ENCODE results near the gene PDP2.
A peak's percentile ranks its signal among the peaks of the same experiment; 100 is the strongest.

PDP2 gene

GRCh38 chr16:66878067-66878466, 2.2 kb upstream of the PDP2 start:
- Histone ChIP-seq H3K36me3 (replicated peaks in 1 of 2; ENCODE audit: control insufficient read depth in 2 of 2, insufficient read depth in 2 of 2, low read length in 2 of 2) (no peaks in the 10 kb centered on the region), H2BK15ac (ENCODE audit: low read length) (no peak overlapping the region), H4K91ac (ENCODE audit: low read depth, low read length, poor library complexity) (no peak overlapping the region), H4K8ac (ENCODE audit: low read depth, low read length) (no peak overlapping the region), H3K4ac (ENCODE audit: low read length) (no peak overlapping the region), H2AK5ac (ENCODE audit: low read depth, low read length) (no peak overlapping the region), H3K27ac (replicated peaks; ENCODE audit: low read length) (no peak overlapping the region), H3K4me3 (ENCODE audit: low read length in 2 of 2) (no peak overlapping the region), H3K18ac (ENCODE audit: low read length) (no peak overlapping the region), H3K4me1 (ENCODE audit: control insufficient read depth in 2 of 2, insufficient read depth in 1 of 2, low read depth in 1 of 2, low read length in 2 of 2) (peaks cover 8 to 14% of the 10 kb centered on the region in 2 donors), H2BK120ac (ENCODE audit: low read depth, low read length) (no peak overlapping the region), H3K9ac (ENCODE audit: low read depth, low read length, poor library complexity) (no peak overlapping the region), H3K23ac (ENCODE audit: low read depth, low read length, poor library complexity) (no peak overlapping the region), H3K14ac (ENCODE audit: low read length) (no peak overlapping the region), H3K27me3 (ENCODE audit: control insufficient read depth in 3 of 3, insufficient read depth in 3 of 3, low read depth in 1 of 3, low read length in 3 of 3) (no peaks in the 10 kb centered on the region), H2BK5ac (ENCODE audit: low read length) (no peak overlapping the region), H2BK12ac (ENCODE audit: low read length) (no peak overlapping the region), H3K79me1 (ENCODE audit: low read depth, low read length) (peaks cover 5% of the 10 kb centered on the region), H2AFZ (ENCODE audit: low read length) (no peak overlapping the region), H3K4me2 (ENCODE audit: insufficient read depth, low read length, poor library complexity, severe bottlenecking) (no peak overlapping the region), H3K9me3 (replicated peaks in 1 of 2; ENCODE audit: control insufficient read depth in 2 of 2, insufficient read depth in 1 of 2, low read depth in 1 of 2, low read length in 2 of 2) (no peaks in the 10 kb centered on the region)
- DNase-seq (ENCODE audit: low spot score), result no peak
- WGBS, 2 donors (ENCODE audit: extremely low coverage in 2 of 2, insufficient read length in 2 of 2, insufficient replicate concordance in 1 of 2), result no CpG with 5 or more reads among the region's 5 CpGs

DNA sequence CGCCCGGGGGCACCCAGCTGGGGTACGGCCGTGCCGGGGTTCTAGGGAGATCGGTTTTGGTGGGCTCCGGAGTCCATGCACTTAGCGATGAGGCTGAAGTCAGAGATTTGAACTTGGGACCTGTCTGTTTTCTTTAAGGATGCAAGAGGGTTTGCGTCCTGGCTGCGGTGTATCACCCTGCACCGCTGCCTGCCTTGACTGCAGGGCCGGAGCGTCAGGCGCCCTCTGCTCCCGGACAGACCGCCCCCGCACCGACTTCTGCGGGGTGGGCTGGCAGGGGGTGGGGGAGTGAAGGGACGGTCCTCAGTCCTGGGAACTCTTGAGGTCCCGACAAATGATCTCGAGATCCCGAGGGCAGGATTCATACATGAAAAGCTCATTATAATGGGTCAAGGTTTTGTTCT, 701 bp downstream of the PDP2 start:
- Histone ChIP-seq H2AFZ (ENCODE audit: low read length) (peak overlapping the region; percentile 89), H3K4me2 (ENCODE audit: insufficient read depth, low read length, poor library complexity, severe bottlenecking) (peak overlapping the region; percentile 93), H3K23ac (ENCODE audit: low read depth, low read length, poor library complexity) (peak overlapping the region; percentile 90), H3K4me3 (ENCODE audit: low read length in 2 of 2) (peak overlapping the region; percentile 54 to 89), H3K36me3 (replicated peaks in 1 of 2; ENCODE audit: control insufficient read depth in 2 of 2, insufficient read depth in 2 of 2, low read length in 2 of 2) (peaks cover 17 to 22% of the 10 kb centered on the region in 2 donors), H4K91ac (ENCODE audit: low read depth, low read length, poor library complexity) (peak overlapping the region; percentile 72), H3K4me1 (ENCODE audit: control insufficient read depth in 2 of 2, insufficient read depth in 1 of 2, low read depth in 1 of 2, low read length in 2 of 2) (peaks cover 5 to 7% of the 10 kb centered on the region in 2 donors), H3K18ac (ENCODE audit: low read length) (peak overlapping the region; percentile 93), H2BK5ac (ENCODE audit: low read length) (peak overlapping the region; percentile 15), H2BK120ac (ENCODE audit: low read depth, low read length) (no peak overlapping the region), H4K8ac (ENCODE audit: low read depth, low read length) (no peak overlapping the region), H2BK12ac (ENCODE audit: low read length) (no peak overlapping the region), H3K9me3 (replicated peaks in 1 of 2; ENCODE audit: control insufficient read depth in 2 of 2, insufficient read depth in 1 of 2, low read depth in 1 of 2, low read length in 2 of 2) (peaks cover 0 to 3% of the 10 kb centered on the region in 2 donors), H2BK15ac (ENCODE audit: low read length) (peak overlapping the region; percentile 56), H3K27ac (replicated peaks; ENCODE audit: low read length) (no peak overlapping the region), H3K79me1 (ENCODE audit: low read depth, low read length) (peaks cover 5% of the 10 kb centered on the region), H3K9ac (ENCODE audit: low read depth, low read length, poor library complexity) (peak overlapping the region; percentile 75), H2AK5ac (ENCODE audit: low read depth, low read length) (no peak overlapping the region), H3K4ac (ENCODE audit: low read length) (peak overlapping the region; percentile 93), H3K27me3 (ENCODE audit: control insufficient read depth in 3 of 3, insufficient read depth in 3 of 3, low read depth in 1 of 3, low read length in 3 of 3) (no peaks in the 10 kb centered on the region), H3K14ac (ENCODE audit: low read length) (peak overlapping the region; percentile 92)
- DNase-seq (ENCODE audit: low spot score), result peak; percentile 24
- no CpG with 5 or more reads among the region's 23 CpGs for WGBS, 2 donors (ENCODE audit: extremely low coverage in 2 of 2, insufficient read length in 2 of 2, insufficient replicate concordance in 1 of 2)

DNA sequence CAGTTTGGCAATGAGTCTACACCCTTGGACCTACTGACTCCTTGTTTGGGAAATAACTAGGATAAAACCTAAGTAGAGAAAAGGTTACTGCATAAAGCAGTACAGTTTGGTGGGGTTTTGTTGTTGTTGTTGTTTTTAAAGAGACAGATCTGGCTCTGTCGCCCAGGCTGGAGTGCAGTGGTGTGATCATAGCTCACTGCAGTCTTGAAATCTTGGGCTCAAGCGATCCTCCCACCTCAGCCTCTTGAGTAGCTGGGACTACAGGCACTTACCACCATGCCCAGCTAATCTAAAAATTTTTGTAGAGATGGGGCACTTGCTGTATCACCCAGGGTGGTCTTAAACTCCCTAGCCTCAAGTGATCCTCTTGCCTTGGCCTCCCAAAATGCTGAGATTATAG, 1.2 kb downstream of the PDP2 start:
- Histone ChIP-seq H3K14ac (ENCODE audit: low read length) (no peak overlapping the region), H4K91ac (ENCODE audit: low read depth, low read length, poor library complexity) (no peak overlapping the region), H2AK5ac (ENCODE audit: low read depth, low read length) (no peak overlapping the region), H3K27me3 (ENCODE audit: control insufficient read depth in 3 of 3, insufficient read depth in 3 of 3, low read depth in 1 of 3, low read length in 3 of 3) (no peaks in the 10 kb centered on the region), H3K27ac (replicated peaks; ENCODE audit: low read length) (no peak overlapping the region), H3K4me1 (ENCODE audit: control insufficient read depth in 2 of 2, insufficient read depth in 1 of 2, low read depth in 1 of 2, low read length in 2 of 2) (peaks cover 5 to 7% of the 10 kb centered on the region in 2 donors), H3K4me3 (ENCODE audit: low read length in 2 of 2) (peak overlapping the region in 1 of 2 donors; percentile 54), H2BK5ac (ENCODE audit: low read length) (no peak overlapping the region), H2BK12ac (ENCODE audit: low read length) (no peak overlapping the region), H4K8ac (ENCODE audit: low read depth, low read length) (no peak overlapping the region), H2BK120ac (ENCODE audit: low read depth, low read length) (no peak overlapping the region), H3K79me1 (ENCODE audit: low read depth, low read length) (peaks cover 5% of the 10 kb centered on the region), H3K4ac (ENCODE audit: low read length) (no peak overlapping the region), H3K9me3 (replicated peaks in 1 of 2; ENCODE audit: control insufficient read depth in 2 of 2, insufficient read depth in 1 of 2, low read depth in 1 of 2, low read length in 2 of 2) (peaks cover 0 to 3% of the 10 kb centered on the region in 2 donors), H3K4me2 (ENCODE audit: insufficient read depth, low read length, poor library complexity, severe bottlenecking) (no peak overlapping the region), H3K23ac (ENCODE audit: low read depth, low read length, poor library complexity) (no peak overlapping the region), H3K36me3 (replicated peaks in 1 of 2; ENCODE audit: control insufficient read depth in 2 of 2, insufficient read depth in 2 of 2, low read length in 2 of 2) (peaks cover 19 to 28% of the 10 kb centered on the region in 2 donors), H2AFZ (ENCODE audit: low read length) (no peak overlapping the region), H3K9ac (ENCODE audit: low read depth, low read length, poor library complexity) (no peak overlapping the region), H2BK15ac (ENCODE audit: low read length) (no peak overlapping the region), H3K18ac (ENCODE audit: low read length) (no peak overlapping the region)
- WGBS, 2 donors (ENCODE audit: extremely low coverage in 2 of 2, insufficient read length in 2 of 2, insufficient replicate concordance in 1 of 2), result no CpG with 5 or more reads among the region's 2 CpGs
- no peak for DNase-seq (ENCODE audit: low spot score)

DNA sequence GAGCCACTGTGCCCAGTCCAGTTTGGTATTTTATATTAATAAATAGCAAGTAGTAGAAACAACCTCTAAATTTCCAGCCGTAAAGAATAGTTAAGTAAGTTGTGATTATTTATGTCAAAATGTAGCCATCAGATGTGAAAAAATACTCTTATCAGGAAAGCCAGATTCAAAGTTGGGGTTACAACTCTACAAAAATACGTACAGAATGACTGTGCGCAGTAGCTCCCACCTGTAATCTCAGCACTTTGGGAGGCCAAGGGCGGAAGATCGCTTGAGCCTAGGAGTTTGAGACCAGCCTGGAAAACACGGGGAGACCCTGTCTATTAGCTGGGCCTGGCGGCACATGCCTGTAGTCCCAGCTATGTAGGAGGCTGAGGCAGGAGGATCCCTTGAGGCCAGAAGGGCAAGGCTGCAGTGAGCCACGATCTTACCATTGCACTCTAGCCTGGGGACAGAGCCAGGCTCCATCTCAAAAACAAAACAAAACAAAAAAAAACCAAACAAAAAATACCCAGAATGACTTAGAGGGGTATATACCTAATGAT, 1.7 kb downstream of the PDP2 start:
- Histone ChIP-seq H2BK15ac (ENCODE audit: low read length) (no peak overlapping the region), H4K8ac (ENCODE audit: low read depth, low read length) (peak overlapping the region; percentile 54), H3K18ac (ENCODE audit: low read length) (no peak overlapping the region), H3K27me3 (ENCODE audit: control insufficient read depth in 3 of 3, insufficient read depth in 3 of 3, low read depth in 1 of 3, low read length in 3 of 3) (no peaks in the 10 kb centered on the region), H3K23ac (ENCODE audit: low read depth, low read length, poor library complexity) (no peak overlapping the region), H3K9ac (ENCODE audit: low read depth, low read length, poor library complexity) (peak overlapping the region; percentile 66), H3K4me3 (ENCODE audit: low read length in 2 of 2) (no peak overlapping the region), H3K4me1 (ENCODE audit: control insufficient read depth in 2 of 2, insufficient read depth in 1 of 2, low read depth in 1 of 2, low read length in 2 of 2) (peaks cover 5 to 7% of the 10 kb centered on the region in 2 donors), H2AK5ac (ENCODE audit: low read depth, low read length) (no peak overlapping the region), H3K9me3 (replicated peaks in 1 of 2; ENCODE audit: control insufficient read depth in 2 of 2, insufficient read depth in 1 of 2, low read depth in 1 of 2, low read length in 2 of 2) (peaks cover 0 to 3% of the 10 kb centered on the region in 2 donors), H2BK12ac (ENCODE audit: low read length) (no peak overlapping the region), H3K36me3 (replicated peaks in 1 of 2; ENCODE audit: control insufficient read depth in 2 of 2, insufficient read depth in 2 of 2, low read length in 2 of 2) (peaks cover 21 to 31% of the 10 kb centered on the region in 2 donors), H3K27ac (replicated peaks; ENCODE audit: low read length) (no peak overlapping the region), H3K79me1 (ENCODE audit: low read depth, low read length) (peaks cover 5% of the 10 kb centered on the region), H4K91ac (ENCODE audit: low read depth, low read length, poor library complexity) (no peak overlapping the region), H2AFZ (ENCODE audit: low read length) (no peak overlapping the region), H2BK5ac (ENCODE audit: low read length) (no peak overlapping the region), H2BK120ac (ENCODE audit: low read depth, low read length) (no peak overlapping the region), H3K14ac (ENCODE audit: low read length) (no peak overlapping the region), H3K4me2 (ENCODE audit: insufficient read depth, low read length, poor library complexity, severe bottlenecking) (no peak overlapping the region), H3K4ac (ENCODE audit: low read length) (no peak overlapping the region)
- WGBS, 2 donors (ENCODE audit: extremely low coverage in 2 of 2, insufficient read length in 2 of 2, insufficient replicate concordance in 1 of 2), result no CpG with 5 or more reads among the region's 8 CpGs
- DNase-seq (ENCODE audit: low spot score), result no peak

All from neuronal stem cell (in vitro differentiated cells).